SK-N-MC (cell line): ENCODE results near the gene MGAT5.

Experiments used
- EZH2 ChIP-seq: fragments of 200-600 bp; sonication (generic); IDR thresholded peaks from one replicate; pipeline ENCODE4 v1.6.1; 2017; ENCODE audit warnings: antibody characterized with exemption
- POLR2AphosphoS5 ChIP-seq: IDR thresholded peaks from 2 replicates; pipeline ENCODE4 v1.6.1; 2012; ENCODE audit warnings: mild to moderate bottlenecking, low read depth, low read length, borderline replicate concordance

DNA sequence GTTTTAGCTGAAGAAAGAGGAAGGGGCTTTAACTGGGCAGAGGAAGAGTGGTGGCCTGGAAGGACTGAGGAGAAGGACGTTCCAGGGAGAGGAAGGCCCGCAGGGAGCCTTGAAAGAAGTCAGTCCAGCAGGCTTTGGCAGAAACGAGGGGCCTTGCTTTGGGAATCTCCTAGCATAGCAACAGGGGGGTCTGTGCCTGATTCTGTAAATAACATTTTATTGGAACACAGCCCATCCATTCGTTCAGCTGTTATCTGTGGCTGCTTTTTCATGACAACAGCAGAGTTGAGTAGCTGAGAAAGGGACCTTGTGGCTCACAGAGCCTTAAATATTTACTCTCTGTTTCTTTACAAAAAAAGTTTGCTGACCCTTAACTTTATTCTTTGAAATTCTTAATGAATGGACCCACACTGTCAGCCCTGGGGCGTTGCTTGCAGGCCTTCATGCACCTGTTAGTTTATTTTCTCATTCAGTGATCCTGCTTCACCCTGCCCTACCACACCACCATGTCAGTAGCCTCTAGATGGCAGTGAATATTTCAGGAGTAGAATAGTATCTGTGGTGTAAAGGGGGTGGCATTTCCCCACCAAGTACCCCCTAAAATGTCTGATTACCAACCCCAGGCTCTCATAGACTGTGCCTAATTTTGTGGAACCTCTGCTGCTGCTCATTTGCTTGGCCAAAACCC lies 61.0 kb downstream of the MGAT5 start:
- TF ChIP-seq EZH2: no peak
- TF ChIP-seq POLR2AphosphoS5: no peak
